Astrocyte (in vitro differentiated cells and primary cell): ENCODE data around the gene GRAMD2A.

Source experiments
- EZH2 ChIP-seq: IDR thresholded peaks from 2 replicates; pipeline ENCODE4 v1.6.1; 2012; ENCODE audit warnings: mild to moderate bottlenecking, low read length, inconsistent platforms; ENCODE audit not compliant: insufficient read depth
- TF ChIP-seq, protein P1 (sequence below): IDR thresholded peaks from 2 replicates; pipeline ENCODE4 v1.5.1; 2011; ENCODE audit warnings: low read depth, mild to moderate bottlenecking, inconsistent platforms, low read length, moderate library complexity; ENCODE audit not compliant: insufficient read depth

DNA sequence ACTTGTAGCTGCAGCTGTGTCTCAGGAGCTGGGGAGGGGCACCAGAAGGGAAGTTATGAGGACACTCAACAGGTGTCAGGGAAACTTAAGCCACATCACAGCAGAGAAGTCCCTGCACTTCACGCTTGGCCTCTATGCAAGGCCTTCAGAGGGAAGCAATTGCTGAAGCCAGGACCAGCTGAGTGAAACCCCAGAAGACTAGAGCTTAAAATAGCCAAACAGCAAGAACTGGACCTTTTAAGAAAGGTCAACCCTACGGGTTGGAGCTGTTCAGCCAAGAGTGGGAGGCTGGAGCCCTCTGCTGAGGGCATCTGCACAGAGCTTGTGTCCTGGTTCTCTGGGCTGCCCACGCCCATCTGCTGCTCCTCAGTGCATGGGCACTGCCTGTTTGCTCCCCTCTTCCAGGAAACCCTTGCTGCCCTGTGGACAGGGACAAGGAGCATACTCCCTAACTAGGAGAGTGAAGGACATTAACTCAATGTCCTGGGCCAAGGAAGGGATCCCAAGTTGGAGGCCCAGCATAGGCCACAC is 3.9 kb upstream of the GRAMD2A start:
- no peak for TF ChIP-seq EZH2
- TF ChIP-seq, protein P1, sequence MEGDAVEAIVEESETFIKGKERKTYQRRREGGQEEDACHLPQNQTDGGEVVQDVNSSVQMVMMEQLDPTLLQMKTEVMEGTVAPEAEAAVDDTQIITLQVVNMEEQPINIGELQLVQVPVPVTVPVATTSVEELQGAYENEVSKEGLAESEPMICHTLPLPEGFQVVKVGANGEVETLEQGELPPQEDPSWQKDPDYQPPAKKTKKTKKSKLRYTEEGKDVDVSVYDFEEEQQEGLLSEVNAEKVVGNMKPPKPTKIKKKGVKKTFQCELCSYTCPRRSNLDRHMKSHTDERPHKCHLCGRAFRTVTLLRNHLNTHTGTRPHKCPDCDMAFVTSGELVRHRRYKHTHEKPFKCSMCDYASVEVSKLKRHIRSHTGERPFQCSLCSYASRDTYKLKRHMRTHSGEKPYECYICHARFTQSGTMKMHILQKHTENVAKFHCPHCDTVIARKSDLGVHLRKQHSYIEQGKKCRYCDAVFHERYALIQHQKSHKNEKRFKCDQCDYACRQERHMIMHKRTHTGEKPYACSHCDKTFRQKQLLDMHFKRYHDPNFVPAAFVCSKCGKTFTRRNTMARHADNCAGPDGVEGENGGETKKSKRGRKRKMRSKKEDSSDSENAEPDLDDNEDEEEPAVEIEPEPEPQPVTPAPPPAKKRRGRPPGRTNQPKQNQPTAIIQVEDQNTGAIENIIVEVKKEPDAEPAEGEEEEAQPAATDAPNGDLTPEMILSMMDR: no peak
